ENCODE measurements around the gene FARS2.

The FARS2 gene

GRCh38 chr6:5809450-5809849, 548.1 kb downstream of the FARS2 start:
- no peak for DNase-seq (ENCODE audit: low spot score)

- no peak for DNase-seq (ENCODE audit: low spot score)
Measured at GRCh38 chr6:5811997-5812396, 550.7 kb downstream of the FARS2 start.

DNA sequence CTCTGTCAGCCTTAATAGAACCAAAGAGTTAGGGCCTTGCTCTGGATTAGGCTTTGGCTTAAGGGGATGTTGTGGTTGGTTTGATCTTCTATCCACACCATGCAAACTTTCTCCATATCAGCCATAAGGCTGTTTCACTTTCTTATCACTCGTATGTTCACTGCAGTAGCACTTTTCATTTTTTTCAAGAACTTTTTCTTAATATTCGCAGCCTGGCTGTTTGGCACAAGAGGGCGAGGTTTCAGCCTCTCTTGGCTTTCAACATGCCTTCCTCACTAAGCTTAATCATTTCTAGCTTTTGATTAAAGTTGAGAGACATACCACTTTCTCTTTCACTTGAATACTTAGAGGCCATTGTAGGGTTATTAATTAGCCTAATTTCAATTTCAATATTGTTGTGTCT, 552.3 kb downstream of the FARS2 start:
- no peak for DNase-seq (ENCODE audit: low spot score)

- no peak for DNase-seq (ENCODE audit: low spot score)
Measured at GRCh38 chr6:5814116-5814515, 552.8 kb downstream of the FARS2 start.

GRCh38 chr6:5814901-5815300, 553.6 kb downstream of the FARS2 start:
- DNase-seq (ENCODE audit: low spot score) = no peak

- no peak for DNase-seq (ENCODE audit: low spot score)
Measured at GRCh38 chr6:5817869-5818268, 556.6 kb downstream of the FARS2 start.

DNA sequence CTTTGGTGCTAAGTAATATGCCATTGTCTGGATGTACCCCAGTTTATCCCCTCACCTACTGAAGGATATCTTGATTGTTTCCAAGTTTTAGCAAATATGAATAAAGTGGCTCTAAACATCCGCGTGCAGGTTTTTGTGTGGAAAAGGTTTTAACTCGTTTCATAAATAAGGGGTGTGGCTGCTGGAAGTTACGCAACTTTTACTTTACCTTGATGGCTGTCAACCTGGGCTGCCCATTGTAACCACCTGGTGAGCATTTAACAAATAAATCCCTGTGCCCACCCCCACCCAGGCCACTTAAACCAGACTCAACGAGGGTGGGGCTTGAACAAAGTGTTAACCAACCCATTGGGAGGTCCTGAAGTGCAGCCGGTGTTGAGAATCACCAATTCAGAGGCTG, 557.6 kb downstream of the FARS2 start:
- no peak for DNase-seq (ENCODE audit: low spot score)
